HepG2 (cell line): ENCODE results near the gene PCDHGB7.

Experiments
- CEBPB ChIP-seq: IDR thresholded peaks from 2 replicates; pipeline ENCODE4 v1.6.1; 2011; ENCODE audit warnings: low read depth, low read length, improper control_type of control experiment, borderline replicate concordance
- HDAC2 ChIP-seq: sonication (generic); formaldehyde crosslinking; IDR thresholded peaks from 2 replicates; pipeline ENCODE4 v1.4.0; 2020; ENCODE audit warnings: missing genetic modification reagents
- HMGXB4 ChIP-seq, 2 experiments: sonication (generic) in 1 of 2; formaldehyde crosslinking in 1 of 2; IDR thresholded peaks; 2 replicates each; pipeline versions ENCODE4 v1.4.0 to v1.6.1; 2018 to 2020; ENCODE audit warnings: missing genetic modification reagents in 2 of 2, borderline replicate concordance in 1 of 2, low read depth in 1 of 2, mild to moderate bottlenecking in 1 of 2, missing biosample characterization in 1 of 2
- KAT7 ChIP-seq: IDR thresholded peaks from 2 replicates; pipeline ENCODE4 v1.6.1; 2018; ENCODE audit warnings: borderline replicate concordance, missing compliant biosample characterization
- YY1 ChIP-seq: IDR thresholded peaks from 2 replicates; pipeline ENCODE4 v1.6.1; 2011; ENCODE audit warnings: low read length, low read depth, moderate library complexity, mild to moderate bottlenecking; ENCODE audit not compliant: insufficient read depth, insufficient replicate concordance
- ZNF761 ChIP-seq: sonication (generic); formaldehyde crosslinking; conservative IDR thresholded peaks from 2 replicates; pipeline ENCODE4 v1.4.0; 2020; ENCODE audit warnings: mild to moderate bottlenecking, missing genetic modification reagents
- ZNF883 ChIP-seq: sonication (generic); formaldehyde crosslinking; IDR thresholded peaks from 2 replicates; pipeline ENCODE4 v1.5.1; 2020; ENCODE audit warnings: mild to moderate bottlenecking, missing genetic modification reagents; ENCODE audit errors: not compliant biosample characterization
- TF ChIP-seq, protein P1 (sequence below): sonication (generic); formaldehyde crosslinking; IDR thresholded peaks from 2 replicates; pipeline ENCODE4 v1.4.0; 2020; ENCODE audit warnings: missing genetic modification reagents, mild to moderate bottlenecking, borderline replicate concordance
- TF ChIP-seq, protein P2 (sequence below): sonication (generic); formaldehyde crosslinking; IDR thresholded peaks from 2 replicates; pipeline ENCODE4 v1.5.0; 2020; ENCODE audit warnings: mild to moderate bottlenecking, missing genetic modification reagents, moderate library complexity
- TF ChIP-seq, protein P3 (sequence below): sonication (generic); formaldehyde crosslinking; IDR thresholded peaks from 2 replicates; pipeline ENCODE4 v1.8.1; 2023; ENCODE audit warnings: mild to moderate bottlenecking, missing genetic modification reagents

DNA sequence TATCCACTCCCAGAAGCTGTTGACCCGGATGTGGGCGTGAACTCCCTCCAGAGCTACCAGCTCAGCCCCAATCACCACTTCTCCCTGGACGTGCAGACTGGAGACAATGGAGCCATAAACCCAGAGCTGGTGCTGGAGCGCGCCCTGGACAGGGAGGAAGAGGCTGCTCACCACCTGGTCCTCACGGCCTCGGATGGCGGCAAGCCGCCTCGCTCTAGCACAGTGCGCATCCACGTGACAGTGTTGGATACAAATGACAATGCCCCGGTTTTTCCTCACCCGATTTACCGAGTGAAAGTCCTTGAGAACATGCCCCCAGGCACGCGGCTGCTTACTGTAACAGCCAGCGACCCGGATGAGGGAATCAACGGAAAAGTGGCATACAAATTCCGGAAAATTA lies 24.2 kb upstream of the PCDHGB7 start:
- TF ChIP-seq, protein P1, sequence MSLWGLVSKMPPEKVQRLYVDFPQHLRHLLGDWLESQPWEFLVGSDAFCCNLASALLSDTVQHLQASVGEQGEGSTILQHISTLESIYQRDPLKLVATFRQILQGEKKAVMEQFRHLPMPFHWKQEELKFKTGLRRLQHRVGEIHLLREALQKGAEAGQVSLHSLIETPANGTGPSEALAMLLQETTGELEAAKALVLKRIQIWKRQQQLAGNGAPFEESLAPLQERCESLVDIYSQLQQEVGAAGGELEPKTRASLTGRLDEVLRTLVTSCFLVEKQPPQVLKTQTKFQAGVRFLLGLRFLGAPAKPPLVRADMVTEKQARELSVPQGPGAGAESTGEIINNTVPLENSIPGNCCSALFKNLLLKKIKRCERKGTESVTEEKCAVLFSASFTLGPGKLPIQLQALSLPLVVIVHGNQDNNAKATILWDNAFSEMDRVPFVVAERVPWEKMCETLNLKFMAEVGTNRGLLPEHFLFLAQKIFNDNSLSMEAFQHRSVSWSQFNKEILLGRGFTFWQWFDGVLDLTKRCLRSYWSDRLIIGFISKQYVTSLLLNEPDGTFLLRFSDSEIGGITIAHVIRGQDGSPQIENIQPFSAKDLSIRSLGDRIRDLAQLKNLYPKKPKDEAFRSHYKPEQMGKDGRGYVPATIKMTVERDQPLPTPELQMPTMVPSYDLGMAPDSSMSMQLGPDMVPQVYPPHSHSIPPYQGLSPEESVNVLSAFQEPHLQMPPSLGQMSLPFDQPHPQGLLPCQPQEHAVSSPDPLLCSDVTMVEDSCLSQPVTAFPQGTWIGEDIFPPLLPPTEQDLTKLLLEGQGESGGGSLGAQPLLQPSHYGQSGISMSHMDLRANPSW (CRISPR knock-in tag), result no peak
- no peak for TF ChIP-seq CEBPB
- TF ChIP-seq, protein P2, sequence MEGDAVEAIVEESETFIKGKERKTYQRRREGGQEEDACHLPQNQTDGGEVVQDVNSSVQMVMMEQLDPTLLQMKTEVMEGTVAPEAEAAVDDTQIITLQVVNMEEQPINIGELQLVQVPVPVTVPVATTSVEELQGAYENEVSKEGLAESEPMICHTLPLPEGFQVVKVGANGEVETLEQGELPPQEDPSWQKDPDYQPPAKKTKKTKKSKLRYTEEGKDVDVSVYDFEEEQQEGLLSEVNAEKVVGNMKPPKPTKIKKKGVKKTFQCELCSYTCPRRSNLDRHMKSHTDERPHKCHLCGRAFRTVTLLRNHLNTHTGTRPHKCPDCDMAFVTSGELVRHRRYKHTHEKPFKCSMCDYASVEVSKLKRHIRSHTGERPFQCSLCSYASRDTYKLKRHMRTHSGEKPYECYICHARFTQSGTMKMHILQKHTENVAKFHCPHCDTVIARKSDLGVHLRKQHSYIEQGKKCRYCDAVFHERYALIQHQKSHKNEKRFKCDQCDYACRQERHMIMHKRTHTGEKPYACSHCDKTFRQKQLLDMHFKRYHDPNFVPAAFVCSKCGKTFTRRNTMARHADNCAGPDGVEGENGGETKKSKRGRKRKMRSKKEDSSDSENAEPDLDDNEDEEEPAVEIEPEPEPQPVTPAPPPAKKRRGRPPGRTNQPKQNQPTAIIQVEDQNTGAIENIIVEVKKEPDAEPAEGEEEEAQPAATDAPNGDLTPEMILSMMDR (CRISPR knock-in tag), result no peak
- no peak for TF ChIP-seq ZNF883 (CRISPR knock-in tag)
- no peak for TF ChIP-seq ZNF761 (CRISPR knock-in tag)
- TF ChIP-seq HDAC2 (CRISPR knock-in tag), result no peak
- no peak for TF ChIP-seq YY1
- TF ChIP-seq HMGXB4 (CRISPR knock-in tag; IDR thresholded peaks at IDR 0.05; ENCODE audit: borderline replicate concordance in 1 of 2, low read depth in 1 of 2), result no peak
- TF ChIP-seq, protein P3, sequence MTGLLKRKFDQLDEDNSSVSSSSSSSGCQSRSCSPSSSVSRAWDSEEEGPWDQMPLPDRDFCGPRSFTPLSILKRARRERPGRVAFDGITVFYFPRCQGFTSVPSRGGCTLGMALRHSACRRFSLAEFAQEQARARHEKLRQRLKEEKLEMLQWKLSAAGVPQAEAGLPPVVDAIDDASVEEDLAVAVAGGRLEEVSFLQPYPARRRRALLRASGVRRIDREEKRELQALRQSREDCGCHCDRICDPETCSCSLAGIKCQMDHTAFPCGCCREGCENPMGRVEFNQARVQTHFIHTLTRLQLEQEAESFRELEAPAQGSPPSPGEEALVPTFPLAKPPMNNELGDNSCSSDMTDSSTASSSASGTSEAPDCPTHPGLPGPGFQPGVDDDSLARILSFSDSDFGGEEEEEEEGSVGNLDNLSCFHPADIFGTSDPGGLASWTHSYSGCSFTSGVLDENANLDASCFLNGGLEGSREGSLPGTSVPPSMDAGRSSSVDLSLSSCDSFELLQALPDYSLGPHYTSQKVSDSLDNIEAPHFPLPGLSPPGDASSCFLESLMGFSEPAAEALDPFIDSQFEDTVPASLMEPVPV (CRISPR knock-in tag), result no peak
- no peak for TF ChIP-seq KAT7 (CRISPR knock-in tag)
